Liver (tissue), 9 donors: ENCODE data around the gene COL23A1. TPM values are rescaled to one million over a fixed set of nuclear protein-coding genes. Genes with fewer than 3 reads are reported as not detected.

Experiments
- DNase-seq: peaks from one replicate; pipeline ENCODE4 v3.0.0-alpha.2; 2017; ENCODE audit warnings: low spot score
- H3K27ac ChIP-seq, 2 donors: one replicate each; pipeline ENCODE4 v1.7.0; 2013; ENCODE audit warnings: inconsistent platforms in 2 of 2, low read length in 2 of 2, control low read depth in 1 of 2, low read depth in 1 of 2, mild to moderate bottlenecking in 1 of 2
- H3K27me3 ChIP-seq, 4 donors: one replicate each; pipeline versions ENCODE4 v1.6.1 to v1.7.0; 2013; ENCODE audit warnings: low read length in 3 of 4, inconsistent platforms in 1 of 4, mild to moderate bottlenecking in 1 of 4, moderate library complexity in 1 of 4; ENCODE audit not compliant: control insufficient read depth in 4 of 4, insufficient read depth in 4 of 4
- H3K36me3 ChIP-seq, 4 donors: one replicate each; pipeline versions ENCODE4 v1.6.1 to v1.7.0; 2013; ENCODE audit warnings: low read length in 3 of 4, mild to moderate bottlenecking in 3 of 4, low read depth in 1 of 4, moderate library complexity in 1 of 4; ENCODE audit not compliant: control insufficient read depth in 4 of 4, insufficient read depth in 3 of 4
- H3K4me1 ChIP-seq, 4 donors: one replicate each; pipeline versions ENCODE4 v1.6.1 to v1.7.0; 2013; ENCODE audit warnings: low read length in 3 of 4, mild to moderate bottlenecking in 3 of 4, moderate library complexity in 1 of 4; ENCODE audit not compliant: control insufficient read depth in 4 of 4, insufficient read depth in 4 of 4
- H3K4me3 ChIP-seq, 3 donors: one replicate each; pipeline versions ENCODE4 v1.6.1 to v1.7.0; 2013; ENCODE audit warnings: low read length in 3 of 3, control low read depth in 1 of 3, low read depth in 1 of 3, mild to moderate bottlenecking in 1 of 3
- H3K9ac ChIP-seq, 2 donors: one replicate each; pipeline ENCODE4 v1.7.0; 2013; ENCODE audit warnings: low read length in 2 of 2, mild to moderate bottlenecking in 2 of 2, moderate library complexity in 2 of 2, control low read depth in 1 of 2, low read depth in 1 of 2
- H3K9me3 ChIP-seq, 4 donors: one replicate each; pipeline versions ENCODE4 v1.6.1 to v1.7.0; 2013; ENCODE audit warnings: low read length in 3 of 4; ENCODE audit not compliant: control insufficient read depth in 4 of 4
- EGR1 ChIP-seq, 2 donors: IDR thresholded peaks; 2 replicates each; pipeline ENCODE4 v1.6.1; 2016 to 2018; ENCODE audit warnings: antibody characterized with exemption in 2 of 2, low read depth in 2 of 2
- FOXA1 ChIP-seq: IDR thresholded peaks from 2 replicates; pipeline ENCODE4 v1.6.1; 2016; ENCODE audit warnings: antibody characterized with exemption
- HNF4A ChIP-seq, 2 donors: conservative IDR thresholded peaks; 2 replicates each; pipeline ENCODE4 v1.6.1; 2016; ENCODE audit warnings: antibody characterized with exemption in 2 of 2, mild to moderate bottlenecking in 2 of 2
- NR2F2 ChIP-seq: IDR thresholded peaks from 2 replicates; pipeline ENCODE4 v1.6.1; 2016; ENCODE audit warnings: antibody characterized with exemption
- RAD21 ChIP-seq, 2 donors: IDR thresholded peaks; 2 replicates each; pipeline ENCODE4 v1.6.1; 2016; ENCODE audit warnings: antibody characterized with exemption in 2 of 2, mild to moderate bottlenecking in 2 of 2
- RXRA ChIP-seq, 2 donors: IDR thresholded peaks; 2 replicates each; pipeline ENCODE4 v1.6.1; 2017 to 2018; ENCODE audit warnings: antibody characterized with exemption in 2 of 2, mild to moderate bottlenecking in 1 of 2
- YY1 ChIP-seq: IDR thresholded peaks from 2 replicates; pipeline ENCODE4 v1.6.1; 2016; ENCODE audit warnings: antibody characterized with exemption, mild to moderate bottlenecking
- WGBS: extraction: QIAGEN DNeasy Blood & Tissue Kit; methylation state at CpG from one replicate; pipeline ENCODE4 v1.1.7; 2013; 5-methylcytosine and 5-hydroxymethylcytosine counted together
- polyA plus RNA-seq, 2 donors: library from polyadenylated mRNA; stranded (reverse) in 1 of 2; unstranded in 1 of 2; fragments of 200-250 nt in 1 of 2; fragments of >200 nt in 1 of 2; fragmentation: Nextera tagmentation in 1 of 2; extraction: Ambion mirVana in 1 of 2; gene quantifications; one replicate each; pipeline versions ENCODE4 v1.2.1 to v1.2.3, GENCODE V29; 2013 to 2015
- total RNA-seq, 2 donors: library from RNA; depleted of rRNA; stranded (reverse); fragments of >200 nt; gene quantifications; one replicate each; pipeline ENCODE4 v1.2.3, GENCODE V29; 2014
- TF ChIP-seq, protein P1 (sequence below): IDR thresholded peaks from 2 replicates; pipeline ENCODE4 v1.6.1; 2016; ENCODE audit warnings: antibody characterized with exemption
- TF ChIP-seq, protein P2 (sequence below): IDR thresholded peaks from 2 replicates; pipeline ENCODE4 v1.6.1; 2016; ENCODE audit warnings: antibody characterized with exemption, mild to moderate bottlenecking
- donor health status: healthy.
- donor health status: healthy.
- donor health status: healthy.
- donor health status: healthy.
- donor health status: healthy.

Gene COL23A1
- total and polyA plus RNA-seq, 4 donors = 0.08 to 1.4 (median 0.27) TPM

- Histone ChIP-seq H3K27me3 (no peaks in the 10 kb centered on the region), H3K9me3 (no peaks in the 10 kb centered on the region), H3K27ac (peak overlapping the region in 1 of 2 donors; percentile 23), H3K36me3 (peaks cover 23 to 59% (median 51%) of the 10 kb centered on the region in 4 donors), H3K4me1 (peaks cover 9 to 38% (median 31%) of the 10 kb centered on the region in 4 donors), H3K9ac (no peak overlapping the region), H3K4me3 (no peak overlapping the region)
- WGBS = 73% methylated on average over 5 of the region's 5 CpGs
- TF ChIP-seq YY1 (no peak), RAD21 (IDR thresholded peaks at IDR 0.05) (no peak)
- TF ChIP-seq, protein P1, sequence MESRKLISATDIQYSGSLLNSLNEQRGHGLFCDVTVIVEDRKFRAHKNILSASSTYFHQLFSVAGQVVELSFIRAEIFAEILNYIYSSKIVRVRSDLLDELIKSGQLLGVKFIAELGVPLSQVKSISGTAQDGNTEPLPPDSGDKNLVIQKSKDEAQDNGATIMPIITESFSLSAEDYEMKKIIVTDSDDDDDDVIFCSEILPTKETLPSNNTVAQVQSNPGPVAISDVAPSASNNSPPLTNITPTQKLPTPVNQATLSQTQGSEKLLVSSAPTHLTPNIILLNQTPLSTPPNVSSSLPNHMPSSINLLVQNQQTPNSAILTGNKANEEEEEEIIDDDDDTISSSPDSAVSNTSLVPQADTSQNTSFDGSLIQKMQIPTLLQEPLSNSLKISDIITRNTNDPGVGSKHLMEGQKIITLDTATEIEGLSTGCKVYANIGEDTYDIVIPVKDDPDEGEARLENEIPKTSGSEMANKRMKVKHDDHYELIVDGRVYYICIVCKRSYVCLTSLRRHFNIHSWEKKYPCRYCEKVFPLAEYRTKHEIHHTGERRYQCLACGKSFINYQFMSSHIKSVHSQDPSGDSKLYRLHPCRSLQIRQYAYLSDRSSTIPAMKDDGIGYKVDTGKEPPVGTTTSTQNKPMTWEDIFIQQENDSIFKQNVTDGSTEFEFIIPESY = no peak
- TF ChIP-seq, protein P2, sequence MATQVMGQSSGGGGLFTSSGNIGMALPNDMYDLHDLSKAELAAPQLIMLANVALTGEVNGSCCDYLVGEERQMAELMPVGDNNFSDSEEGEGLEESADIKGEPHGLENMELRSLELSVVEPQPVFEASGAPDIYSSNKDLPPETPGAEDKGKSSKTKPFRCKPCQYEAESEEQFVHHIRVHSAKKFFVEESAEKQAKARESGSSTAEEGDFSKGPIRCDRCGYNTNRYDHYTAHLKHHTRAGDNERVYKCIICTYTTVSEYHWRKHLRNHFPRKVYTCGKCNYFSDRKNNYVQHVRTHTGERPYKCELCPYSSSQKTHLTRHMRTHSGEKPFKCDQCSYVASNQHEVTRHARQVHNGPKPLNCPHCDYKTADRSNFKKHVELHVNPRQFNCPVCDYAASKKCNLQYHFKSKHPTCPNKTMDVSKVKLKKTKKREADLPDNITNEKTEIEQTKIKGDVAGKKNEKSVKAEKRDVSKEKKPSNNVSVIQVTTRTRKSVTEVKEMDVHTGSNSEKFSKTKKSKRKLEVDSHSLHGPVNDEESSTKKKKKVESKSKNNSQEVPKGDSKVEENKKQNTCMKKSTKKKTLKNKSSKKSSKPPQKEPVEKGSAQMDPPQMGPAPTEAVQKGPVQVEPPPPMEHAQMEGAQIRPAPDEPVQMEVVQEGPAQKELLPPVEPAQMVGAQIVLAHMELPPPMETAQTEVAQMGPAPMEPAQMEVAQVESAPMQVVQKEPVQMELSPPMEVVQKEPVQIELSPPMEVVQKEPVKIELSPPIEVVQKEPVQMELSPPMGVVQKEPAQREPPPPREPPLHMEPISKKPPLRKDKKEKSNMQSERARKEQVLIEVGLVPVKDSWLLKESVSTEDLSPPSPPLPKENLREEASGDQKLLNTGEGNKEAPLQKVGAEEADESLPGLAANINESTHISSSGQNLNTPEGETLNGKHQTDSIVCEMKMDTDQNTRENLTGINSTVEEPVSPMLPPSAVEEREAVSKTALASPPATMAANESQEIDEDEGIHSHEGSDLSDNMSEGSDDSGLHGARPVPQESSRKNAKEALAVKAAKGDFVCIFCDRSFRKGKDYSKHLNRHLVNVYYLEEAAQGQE = no peak
- DNase-seq = no peak
Observed at GRCh38 chr5:178207183-178207916, 382.8 kb downstream of the COL23A1 start.

DNA sequence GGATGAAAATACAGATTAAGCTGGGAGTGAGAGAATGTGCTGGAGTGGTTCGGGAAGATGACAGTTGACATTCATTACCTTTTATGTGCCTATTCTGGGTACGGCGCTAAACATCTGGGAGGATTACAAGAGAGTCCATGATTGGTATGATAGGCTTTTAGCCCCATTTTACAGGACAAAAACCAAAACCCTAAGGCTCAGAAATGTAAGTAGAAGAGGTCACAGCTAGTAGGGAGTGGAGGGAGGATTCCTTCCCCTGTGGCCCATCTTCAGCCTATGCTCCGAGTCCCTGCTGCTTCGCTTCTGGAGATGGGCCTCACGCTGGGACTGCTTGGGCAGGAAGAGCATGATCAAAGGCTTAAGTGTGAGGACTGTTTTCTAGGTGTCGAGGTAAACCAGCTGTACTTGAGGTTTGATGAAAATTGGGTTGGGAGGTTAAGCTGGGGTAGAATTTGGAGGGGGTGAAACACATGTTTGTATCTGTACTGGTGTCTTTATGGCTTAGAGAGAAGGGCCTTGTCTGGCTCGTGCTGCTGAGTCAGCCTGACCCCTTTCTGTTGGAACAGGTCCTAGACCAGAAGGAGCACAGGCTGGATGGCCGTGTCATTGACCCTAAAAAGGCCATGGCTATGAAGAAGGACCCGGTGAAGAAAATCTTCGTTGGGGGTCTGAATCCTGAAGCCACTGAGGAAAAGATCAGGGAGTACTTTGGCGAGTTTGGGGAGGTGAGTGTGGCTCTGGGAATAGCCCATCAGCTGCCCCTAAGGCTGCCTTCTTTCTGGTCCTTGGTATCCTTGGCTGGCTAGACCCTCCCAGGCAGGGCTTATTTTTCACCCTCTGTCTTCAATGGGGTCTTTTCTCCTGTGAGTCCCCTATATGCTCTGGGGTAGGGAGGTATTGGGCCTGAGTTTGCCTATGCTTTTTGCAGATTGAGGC, 383.8 kb downstream of the COL23A1 start:
- no peak for DNase-seq
- H3K27ac ChIP-seq = peak overlapping the region; percentile 49 to 93
- H3K9ac ChIP-seq = no peak overlapping the region
- H3K9me3 ChIP-seq = no peaks in the 10 kb centered on the region
- H3K36me3 ChIP-seq = peaks cover 23 to 50% (median 42%) of the 10 kb centered on the region in 4 donors
- peak overlapping the region; percentile 51 to 99 (median 97) for H3K4me3 ChIP-seq
- no peak for TF ChIP-seq EGR1 (IDR thresholded peaks at IDR 0.05; ENCODE audit: low read depth in 2 of 2)
- peak; percentile 16 for TF ChIP-seq NR2F2
- peak; percentile 75 to 77 for TF ChIP-seq RXRA (IDR thresholded peaks at IDR 0.05)
- peak; percentile 5 to 30 for TF ChIP-seq HNF4A (conservative IDR thresholded peaks at IDR 0.05)
- WGBS = 53% methylated on average over 12 of the region's 12 CpGs
- H3K27me3 ChIP-seq = no peaks in the 10 kb centered on the region
- peaks cover 9 to 34% (median 29%) of the 10 kb centered on the region in 4 donors for H3K4me1 ChIP-seq

GRCh38 chr5:178205749-178206047, 384.5 kb downstream of the COL23A1 start:
- no peak for TF ChIP-seq FOXA1
- peak; percentile 9 for TF ChIP-seq YY1
- TF ChIP-seq, protein P1 = no peak
- H3K27ac ChIP-seq = peak overlapping the region; percentile 80 to 93
- H3K9ac ChIP-seq = peak overlapping the region in 1 of 2 donors; percentile 86
- no peak for DNase-seq
- WGBS = 18% methylated on average over 5 of the region's 5 CpGs
- no peaks in the 10 kb centered on the region for H3K27me3 ChIP-seq
- H3K4me3 ChIP-seq = peak overlapping the region; percentile 51 to 99 (median 97)
- no peaks in the 10 kb centered on the region for H3K9me3 ChIP-seq
- H3K4me1 ChIP-seq = peaks cover 9 to 32% (median 29%) of the 10 kb centered on the region in 4 donors
- peaks cover 20 to 44% (median 35%) of the 10 kb centered on the region in 4 donors for H3K36me3 ChIP-seq
